Measurements from ENCODE around the gene ZNF576. TPM values are rescaled to one million over a fixed set of nuclear protein-coding genes. Genes with fewer than 3 reads are reported as not detected.

The ZNF576 gene
- total and polyA plus RNA-seq, 2 of the 13 experiments (the other 11 are each of a cell fraction or from before 2014, with no cell fraction given), result 7.2 to 9.6 TPM

GRCh38 chr19:43594710-43595604, 1.4 kb upstream of the ZNF576 start (continued):
- TF ChIP-seq ATRX (CRISPR knock-in tag; IDR thresholded peaks at IDR 0.05; ENCODE audit: borderline replicate concordance) (no peak), FOXP1 (IDR thresholded peaks at IDR 0.05) (no peak), FOXP1 (CRISPR knock-in tag; IDR thresholded peaks at IDR 0.05) (no peak), ZNF10 (CRISPR knock-in tag; IDR thresholded peaks at IDR 0.05; ENCODE audit: borderline replicate concordance, low read depth) (no peak), SOX13 (IDR thresholded peaks at IDR 0.05) (no peak), SOX13 (CRISPR knock-in tag; conservative IDR thresholded peaks at IDR 0.05 in 1 of 2, IDR thresholded peaks at IDR 0.05 in 1 of 2) (no peak), ZNF891 (CRISPR knock-in tag; IDR thresholded peaks at IDR 0.05) (no peak; the same call in 1 of the 2 replicates), ZNF382 (CRISPR knock-in tag; IDR thresholded peaks at IDR 0.05; ENCODE audit: borderline replicate concordance) (no peak), HNRNPLL (IDR thresholded peaks at IDR 0.05; ENCODE audit: low read depth, low read length, poor library complexity, severe bottlenecking) (peak; percentile 50), ZNF264 (CRISPR knock-in tag; IDR thresholded peaks at IDR 0.05) (no peak), ARID3A (IDR thresholded peaks at IDR 0.05; ENCODE audit: low read depth, low read length) (no peak), ETV6 (CRISPR knock-in tag; conservative IDR thresholded peaks at IDR 0.05) (no peak), ZNF737 (CRISPR knock-in tag; IDR thresholded peaks at IDR 0.05; ENCODE audit: borderline replicate concordance) (no peak), TBL1XR1 (IDR thresholded peaks at IDR 0.05; ENCODE audit: borderline replicate concordance, low read length, partially characterized antibody) (no peak), MED1 (CRISPR knock-in tag; IDR thresholded peaks at IDR 0.05) (peak; percentile 9; the same call in 1 of the 2 replicates), ARNT (IDR thresholded peaks at IDR 0.05) (no peak), ZNF746 (CRISPR knock-in tag; IDR thresholded peaks at IDR 0.05) (no peak), ZNF556 (CRISPR knock-in tag; IDR thresholded peaks at IDR 0.05; ENCODE audit: borderline replicate concordance) (no peak)
- TF ChIP-seq, protein P1, sequence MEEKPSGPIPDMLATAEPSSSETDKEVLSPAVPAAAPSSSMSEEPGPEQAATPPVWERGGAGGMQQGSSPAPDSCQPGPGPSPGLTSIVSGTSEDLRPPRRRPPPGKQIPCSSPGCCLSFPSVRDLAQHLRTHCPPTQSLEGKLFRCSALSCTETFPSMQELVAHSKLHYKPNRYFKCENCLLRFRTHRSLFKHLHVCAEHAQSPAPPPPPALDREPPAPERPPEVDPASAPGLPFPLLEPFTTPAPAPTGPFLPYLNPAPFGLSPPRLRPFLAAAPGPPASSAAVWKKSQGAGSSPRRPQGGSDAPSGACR (CRISPR knock-in tag; IDR thresholded peaks at IDR 0.05), result no peak
- TF ChIP-seq, protein P2, sequence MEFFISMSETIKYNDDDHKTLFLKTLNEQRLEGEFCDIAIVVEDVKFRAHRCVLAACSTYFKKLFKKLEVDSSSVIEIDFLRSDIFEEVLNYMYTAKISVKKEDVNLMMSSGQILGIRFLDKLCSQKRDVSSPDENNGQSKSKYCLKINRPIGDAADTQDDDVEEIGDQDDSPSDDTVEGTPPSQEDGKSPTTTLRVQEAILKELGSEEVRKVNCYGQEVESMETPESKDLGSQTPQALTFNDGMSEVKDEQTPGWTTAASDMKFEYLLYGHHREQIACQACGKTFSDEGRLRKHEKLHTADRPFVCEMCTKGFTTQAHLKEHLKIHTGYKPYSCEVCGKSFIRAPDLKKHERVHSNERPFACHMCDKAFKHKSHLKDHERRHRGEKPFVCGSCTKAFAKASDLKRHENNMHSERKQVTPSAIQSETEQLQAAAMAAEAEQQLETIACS (CRISPR knock-in tag; IDR thresholded peaks at IDR 0.05), result no peak
- TF ChIP-seq, protein P3, sequence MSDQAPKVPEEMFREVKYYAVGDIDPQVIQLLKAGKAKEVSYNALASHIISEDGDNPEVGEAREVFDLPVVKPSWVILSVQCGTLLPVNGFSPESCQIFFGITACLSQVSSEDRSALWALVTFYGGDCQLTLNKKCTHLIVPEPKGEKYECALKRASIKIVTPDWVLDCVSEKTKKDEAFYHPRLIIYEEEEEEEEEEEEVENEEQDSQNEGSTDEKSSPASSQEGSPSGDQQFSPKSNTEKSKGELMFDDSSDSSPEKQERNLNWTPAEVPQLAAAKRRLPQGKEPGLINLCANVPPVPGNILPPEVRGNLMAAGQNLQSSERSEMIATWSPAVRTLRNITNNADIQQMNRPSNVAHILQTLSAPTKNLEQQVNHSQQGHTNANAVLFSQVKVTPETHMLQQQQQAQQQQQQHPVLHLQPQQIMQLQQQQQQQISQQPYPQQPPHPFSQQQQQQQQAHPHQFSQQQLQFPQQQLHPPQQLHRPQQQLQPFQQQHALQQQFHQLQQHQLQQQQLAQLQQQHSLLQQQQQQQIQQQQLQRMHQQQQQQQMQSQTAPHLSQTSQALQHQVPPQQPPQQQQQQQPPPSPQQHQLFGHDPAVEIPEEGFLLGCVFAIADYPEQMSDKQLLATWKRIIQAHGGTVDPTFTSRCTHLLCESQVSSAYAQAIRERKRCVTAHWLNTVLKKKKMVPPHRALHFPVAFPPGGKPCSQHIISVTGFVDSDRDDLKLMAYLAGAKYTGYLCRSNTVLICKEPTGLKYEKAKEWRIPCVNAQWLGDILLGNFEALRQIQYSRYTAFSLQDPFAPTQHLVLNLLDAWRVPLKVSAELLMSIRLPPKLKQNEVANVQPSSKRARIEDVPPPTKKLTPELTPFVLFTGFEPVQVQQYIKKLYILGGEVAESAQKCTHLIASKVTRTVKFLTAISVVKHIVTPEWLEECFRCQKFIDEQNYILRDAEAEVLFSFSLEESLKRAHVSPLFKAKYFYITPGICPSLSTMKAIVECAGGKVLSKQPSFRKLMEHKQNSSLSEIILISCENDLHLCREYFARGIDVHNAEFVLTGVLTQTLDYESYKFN (CRISPR knock-in tag; conservative IDR thresholded peaks at IDR 0.05), result no peak
- TF ChIP-seq, protein P4, sequence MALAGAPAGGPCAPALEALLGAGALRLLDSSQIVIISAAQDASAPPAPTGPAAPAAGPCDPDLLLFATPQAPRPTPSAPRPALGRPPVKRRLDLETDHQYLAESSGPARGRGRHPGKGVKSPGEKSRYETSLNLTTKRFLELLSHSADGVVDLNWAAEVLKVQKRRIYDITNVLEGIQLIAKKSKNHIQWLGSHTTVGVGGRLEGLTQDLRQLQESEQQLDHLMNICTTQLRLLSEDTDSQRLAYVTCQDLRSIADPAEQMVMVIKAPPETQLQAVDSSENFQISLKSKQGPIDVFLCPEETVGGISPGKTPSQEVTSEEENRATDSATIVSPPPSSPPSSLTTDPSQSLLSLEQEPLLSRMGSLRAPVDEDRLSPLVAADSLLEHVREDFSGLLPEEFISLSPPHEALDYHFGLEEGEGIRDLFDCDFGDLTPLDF (CRISPR knock-in tag; IDR thresholded peaks at IDR 0.05), result no peak; the same call in 1 of the 2 replicates
